ENCODE measurements around the gene COL26A1.
"Not testable (repeated sequence)": the region's sequence is repeated elsewhere in the genome, so short reads cannot be mapped to it uniquely, and the experiment has no call there.

Gene COL26A1

GRCh38 chr7:101560021-101560420 is 197.3 kb downstream of the COL26A1 start:
- no CpG with 5 or more reads among the region's 3 CpGs for WGBS, 2 donors (ENCODE audit: extremely low coverage in 2 of 2, insufficient read length in 2 of 2, insufficient replicate concordance in 1 of 2)
- not testable (repeated sequence) for H2BK120ac ChIP-seq (ENCODE audit: low read depth, low read length); H4K8ac ChIP-seq (ENCODE audit: low read depth, low read length); H3K18ac ChIP-seq (ENCODE audit: low read length); DNase-seq (ENCODE audit: low spot score); H2BK15ac ChIP-seq (ENCODE audit: low read length); H2AFZ ChIP-seq (ENCODE audit: low read length); H3K9me3 ChIP-seq (replicated peaks in 1 of 2; ENCODE audit: control insufficient read depth in 2 of 2, insufficient read depth in 1 of 2, low read depth in 1 of 2, low read length in 2 of 2); H3K36me3 ChIP-seq (replicated peaks in 1 of 2; ENCODE audit: control insufficient read depth in 2 of 2, insufficient read depth in 2 of 2, low read length in 2 of 2); H3K4me2 ChIP-seq (ENCODE audit: insufficient read depth, low read length, poor library complexity, severe bottlenecking); H2AK5ac ChIP-seq (ENCODE audit: low read depth, low read length); H3K79me1 ChIP-seq (ENCODE audit: low read depth, low read length); H3K9ac ChIP-seq (ENCODE audit: low read depth, low read length, poor library complexity); H3K4me1 ChIP-seq (ENCODE audit: control insufficient read depth in 2 of 2, insufficient read depth in 1 of 2, low read depth in 1 of 2, low read length in 2 of 2); H3K4me3 ChIP-seq (ENCODE audit: low read length in 2 of 2); H3K27ac ChIP-seq (replicated peaks; ENCODE audit: low read length); H2BK12ac ChIP-seq (ENCODE audit: low read length); H3K14ac ChIP-seq (ENCODE audit: low read length); H2BK5ac ChIP-seq (ENCODE audit: low read length); H3K23ac ChIP-seq (ENCODE audit: low read depth, low read length, poor library complexity); H4K91ac ChIP-seq (ENCODE audit: low read depth, low read length, poor library complexity); H3K4ac ChIP-seq (ENCODE audit: low read length); H3K27me3 ChIP-seq (ENCODE audit: control insufficient read depth in 3 of 3, insufficient read depth in 3 of 3, low read depth in 1 of 3, low read length in 3 of 3)

GRCh38 chr7:101560856-101561255 is 198.2 kb downstream of the COL26A1 start:
- no peak overlapping the region for H4K91ac ChIP-seq (ENCODE audit: low read depth, low read length, poor library complexity)
- no peak overlapping the region for H3K18ac ChIP-seq (ENCODE audit: low read length)
- no peak overlapping the region for H2BK120ac ChIP-seq (ENCODE audit: low read depth, low read length)
- no peak overlapping the region for H2BK15ac ChIP-seq (ENCODE audit: low read length)
- no peaks in the 10 kb centered on the region for H3K79me1 ChIP-seq (ENCODE audit: low read depth, low read length)
- H2AK5ac ChIP-seq (ENCODE audit: low read depth, low read length) = no peak overlapping the region
- H3K27me3 ChIP-seq (ENCODE audit: control insufficient read depth in 3 of 3, insufficient read depth in 3 of 3, low read depth in 1 of 3, low read length in 3 of 3) = no peaks in the 10 kb centered on the region
- H3K23ac ChIP-seq (ENCODE audit: low read depth, low read length, poor library complexity) = no peak overlapping the region
- H3K36me3 ChIP-seq (replicated peaks in 1 of 2; ENCODE audit: control insufficient read depth in 2 of 2, insufficient read depth in 2 of 2, low read length in 2 of 2) = peaks cover 0 to 2% of the 10 kb centered on the region in 2 donors
- no peak overlapping the region for H3K27ac ChIP-seq (replicated peaks; ENCODE audit: low read length)
- DNase-seq (ENCODE audit: low spot score) = no peak
- WGBS, 2 donors (ENCODE audit: extremely low coverage in 2 of 2, insufficient read length in 2 of 2, insufficient replicate concordance in 1 of 2) = no CpG with 5 or more reads among the region's 7 CpGs
- H2BK12ac ChIP-seq (ENCODE audit: low read length) = no peak overlapping the region
- no peak overlapping the region for H2AFZ ChIP-seq (ENCODE audit: low read length)
- H3K4me2 ChIP-seq (ENCODE audit: insufficient read depth, low read length, poor library complexity, severe bottlenecking) = no peak overlapping the region
- no peak overlapping the region for H2BK5ac ChIP-seq (ENCODE audit: low read length)
- no peak overlapping the region for H4K8ac ChIP-seq (ENCODE audit: low read depth, low read length)
- H3K9ac ChIP-seq (ENCODE audit: low read depth, low read length, poor library complexity) = no peak overlapping the region
- H3K14ac ChIP-seq (ENCODE audit: low read length) = no peak overlapping the region
- no peak overlapping the region for H3K4ac ChIP-seq (ENCODE audit: low read length)
- no peaks in the 10 kb centered on the region for H3K9me3 ChIP-seq (replicated peaks in 1 of 2; ENCODE audit: control insufficient read depth in 2 of 2, insufficient read depth in 1 of 2, low read depth in 1 of 2, low read length in 2 of 2)
- H3K4me1 ChIP-seq (ENCODE audit: control insufficient read depth in 2 of 2, insufficient read depth in 1 of 2, low read depth in 1 of 2, low read length in 2 of 2) = peaks cover 5 to 7% of the 10 kb centered on the region in 2 donors
- H3K4me3 ChIP-seq (ENCODE audit: low read length in 2 of 2) = no peak overlapping the region

GRCh38 chr7:101561293-101561692 is 198.6 kb downstream of the COL26A1 start:
- DNase-seq (ENCODE audit: low spot score); H3K9me3 ChIP-seq (replicated peaks in 1 of 2; ENCODE audit: control insufficient read depth in 2 of 2, insufficient read depth in 1 of 2, low read depth in 1 of 2, low read length in 2 of 2); H3K4me1 ChIP-seq (ENCODE audit: control insufficient read depth in 2 of 2, insufficient read depth in 1 of 2, low read depth in 1 of 2, low read length in 2 of 2); H3K36me3 ChIP-seq (replicated peaks in 1 of 2; ENCODE audit: control insufficient read depth in 2 of 2, insufficient read depth in 2 of 2, low read length in 2 of 2); H2AK5ac ChIP-seq (ENCODE audit: low read depth, low read length); H3K4me3 ChIP-seq (ENCODE audit: low read length in 2 of 2); H4K8ac ChIP-seq (ENCODE audit: low read depth, low read length); H3K4ac ChIP-seq (ENCODE audit: low read length); H3K27me3 ChIP-seq (ENCODE audit: control insufficient read depth in 3 of 3, insufficient read depth in 3 of 3, low read depth in 1 of 3, low read length in 3 of 3); H3K14ac ChIP-seq (ENCODE audit: low read length); H2AFZ ChIP-seq (ENCODE audit: low read length); H3K4me2 ChIP-seq (ENCODE audit: insufficient read depth, low read length, poor library complexity, severe bottlenecking); H2BK120ac ChIP-seq (ENCODE audit: low read depth, low read length); H2BK15ac ChIP-seq (ENCODE audit: low read length); H2BK5ac ChIP-seq (ENCODE audit: low read length); H3K18ac ChIP-seq (ENCODE audit: low read length); H3K9ac ChIP-seq (ENCODE audit: low read depth, low read length, poor library complexity); H4K91ac ChIP-seq (ENCODE audit: low read depth, low read length, poor library complexity); H2BK12ac ChIP-seq (ENCODE audit: low read length); H3K23ac ChIP-seq (ENCODE audit: low read depth, low read length, poor library complexity); H3K27ac ChIP-seq (replicated peaks; ENCODE audit: low read length); H3K79me1 ChIP-seq (ENCODE audit: low read depth, low read length): not testable (repeated sequence)
- WGBS, 2 donors (ENCODE audit: extremely low coverage in 2 of 2, insufficient read length in 2 of 2, insufficient replicate concordance in 1 of 2) = no CpG with 5 or more reads among the region's 3 CpGs

- Histone ChIP-seq H3K79me1 (ENCODE audit: low read depth, low read length) (peaks cover 2% of the 10 kb centered on the region), H2BK12ac (ENCODE audit: low read length) (no peak overlapping the region), H4K8ac (ENCODE audit: low read depth, low read length) (no peak overlapping the region), H3K27ac (replicated peaks; ENCODE audit: low read length) (no peak overlapping the region), H2AFZ (ENCODE audit: low read length) (no peak overlapping the region), H2BK15ac (ENCODE audit: low read length) (no peak overlapping the region), H3K9ac (ENCODE audit: low read depth, low read length, poor library complexity) (no peak overlapping the region), H3K36me3 (replicated peaks in 1 of 2; ENCODE audit: control insufficient read depth in 2 of 2, insufficient read depth in 2 of 2, low read length in 2 of 2) (no peaks in the 10 kb centered on the region), H3K18ac (ENCODE audit: low read length) (no peak overlapping the region), H2BK120ac (ENCODE audit: low read depth, low read length) (no peak overlapping the region), H3K27me3 (ENCODE audit: control insufficient read depth in 3 of 3, insufficient read depth in 3 of 3, low read depth in 1 of 3, low read length in 3 of 3) (no peaks in the 10 kb centered on the region), H3K4me2 (ENCODE audit: insufficient read depth, low read length, poor library complexity, severe bottlenecking) (no peak overlapping the region), H3K4me3 (ENCODE audit: low read length in 2 of 2) (no peak overlapping the region), H3K4ac (ENCODE audit: low read length) (no peak overlapping the region), H3K9me3 (replicated peaks in 1 of 2; ENCODE audit: control insufficient read depth in 2 of 2, insufficient read depth in 1 of 2, low read depth in 1 of 2, low read length in 2 of 2) (no peaks in the 10 kb centered on the region), H3K23ac (ENCODE audit: low read depth, low read length, poor library complexity) (peak overlapping the region; percentile 1), H3K14ac (ENCODE audit: low read length) (no peak overlapping the region), H2BK5ac (ENCODE audit: low read length) (peak overlapping the region; percentile 68), H4K91ac (ENCODE audit: low read depth, low read length, poor library complexity) (no peak overlapping the region), H3K4me1 (ENCODE audit: control insufficient read depth in 2 of 2, insufficient read depth in 1 of 2, low read depth in 1 of 2, low read length in 2 of 2) (peaks cover 5 to 7% of the 10 kb centered on the region in 2 donors), H2AK5ac (ENCODE audit: low read depth, low read length) (no peak overlapping the region)
- DNase-seq (ENCODE audit: low spot score) = no peak
- WGBS, 2 donors (ENCODE audit: extremely low coverage in 2 of 2, insufficient read length in 2 of 2, insufficient replicate concordance in 1 of 2) = no CpG with 5 or more reads among the region's 15 CpGs
These were observed 200.0 kb downstream of the COL26A1 start for GRCh38 chr7:101562531-101563197.

All from neuronal stem cell (in vitro differentiated cells).